GM18858 (cell line): Measurements from ENCODE around the gene FTCD.

ENCODE experiments used
- ATAC-seq: cut with Tn5 transposase; IDR thresholded peaks from one replicate; pipeline ENCODE4 v1.9.1; 2021; ENCODE audit not compliant: unreplicated experiment

FTCD gene

GRCh38 chr21:46124083-46124925 is 31.1 kb downstream of the FTCD start:
- no peak for ATAC-seq

- no peak for ATAC-seq
Observed at GRCh38 chr21:46122758-46123683, 32.4 kb downstream of the FTCD start.

- no peak for ATAC-seq
Observed at GRCh38 chr21:46122237-46122671, 33.1 kb downstream of the FTCD start.

- no peak for ATAC-seq
Observed at GRCh38 chr21:46121286-46122221, 33.8 kb downstream of the FTCD start.

GRCh38 chr21:46120301-46121285 is 34.8 kb downstream of the FTCD start:
- no peak for ATAC-seq

GRCh38 chr21:46119637-46120271 is 35.6 kb downstream of the FTCD start:
- no peak for ATAC-seq

GRCh38 chr21:46119144-46119636 is 36.2 kb downstream of the FTCD start:
- ATAC-seq: no peak

GRCh38 chr21:46118316-46119143 is 36.8 kb downstream of the FTCD start:
- no peak for ATAC-seq

GRCh38 chr21:46117586-46118315 is 37.6 kb downstream of the FTCD start:
- no peak for ATAC-seq

GRCh38 chr21:46116776-46117585 is 38.4 kb downstream of the FTCD start:
- ATAC-seq: no peak

GRCh38 chr21:46116189-46116775 is 39.1 kb downstream of the FTCD start:
- no peak for ATAC-seq

- ATAC-seq: no peak
Observed at GRCh38 chr21:46115441-46116188, 39.8 kb downstream of the FTCD start.

GRCh38 chr21:46114963-46115362 is 40.4 kb downstream of the FTCD start:
- no peak for ATAC-seq

GRCh38 chr21:46113497-46114176 is 41.7 kb downstream of the FTCD start:
- ATAC-seq: no peak

- no peak for ATAC-seq
Observed at GRCh38 chr21:46112725-46113215, 42.6 kb downstream of the FTCD start.
